Endothelial cell of umbilical vein (primary cell): ENCODE results near the gene PDE11A. TPM values are rescaled to one million over a fixed set of nuclear protein-coding genes. Genes with fewer than 3 reads are reported as not detected.
A peak's percentile ranks its signal among the peaks of the same experiment; 100 is the strongest.

Experiments used
- BruUV-seq: library from RNA; stranded (reverse); fragments of 400-500 nt; replicated peaks from 2 replicates; lab custom pipeline; 2021; lab: Mats Ljungman, UMichigan
- CTCF ChIA-PET: fragments of 300-600, 350-600 bp; sonication (Branson Sonifier 250); formaldehyde crosslinking; loops from one replicate; lab custom pipeline; 2021; ENCODE audit warnings: antibody characterized with exemption, inconsistent platforms; lab: Charles Lee
- POLR2A ChIA-PET: fragments of 300-600, 350-600 bp; sonication (Branson Sonifier 250); formaldehyde crosslinking; loops from one replicate; lab custom pipeline; 2021; ENCODE audit warnings: antibody characterized with exemption, inconsistent platforms; lab: Charles Lee
- DNase-seq: peaks from one replicate; pipeline ENCODE4 v3.0.0-alpha.2; 2011; ENCODE audit warnings: low read depth, low spot score
- FAIRE-seq: peaks from 2 replicates; lab custom pipeline; 2011; peaks lifted over from hg19 to GRCh38; lab: Jason Lieb, UNC
- H2AFZ ChIP-seq: 2 replicates; pipeline ENCODE4 v1.6.0; 2012; ENCODE audit warnings: low read depth, low read length, control low read depth, inconsistent platforms
- H3K27ac ChIP-seq: 2 replicates; pipeline ENCODE4 v1.5.1; 2011; ENCODE audit warnings: low read depth, mild to moderate bottlenecking, control low read depth, low read length, moderate library complexity; ENCODE audit not compliant: insufficient read depth
- H3K27me3 ChIP-seq, 2 experiments: 2 replicates each; pipeline versions ENCODE4 v1.6.0 to v1.6.1; 2011; ENCODE audit warnings: low read length in 2 of 2, mixed read lengths in 1 of 2; ENCODE audit not compliant: control insufficient read depth in 2 of 2, insufficient read depth in 2 of 2
- H3K36me3 ChIP-seq, 2 experiments: 2 replicates in 1 of 2; 3 replicates in 1 of 2; pipeline ENCODE4 v1.5.1; 2011; ENCODE audit warnings: low read length in 2 of 2, mild to moderate bottlenecking in 1 of 2, moderate library complexity in 1 of 2; ENCODE audit not compliant: control insufficient read depth in 2 of 2, insufficient read depth in 2 of 2; ENCODE audit errors: extremely low read depth in 1 of 2
- H3K4me1 ChIP-seq: 3 replicates; pipeline ENCODE4 v1.5.1; 2011; ENCODE audit warnings: mild to moderate bottlenecking, low read length; ENCODE audit not compliant: control insufficient read depth, insufficient read depth; ENCODE audit errors: extremely low read depth
- H3K4me2 ChIP-seq: 2 replicates; pipeline ENCODE4 v1.6.1; 2011; ENCODE audit warnings: low read length, control low read depth, mixed read lengths; ENCODE audit not compliant: insufficient read depth
- H3K4me3 ChIP-seq, 3 experiments: fragments of 200-600 bp in 1 of 3; sonication (generic), shearing (Covaris generic) in 1 of 3; replicated peaks in 1 of 3; 2 replicates each; pipeline ENCODE4 v1.5.1; 2011 to 2016; ENCODE audit warnings: control low read depth in 3 of 3, low read length in 3 of 3, mild to moderate bottlenecking in 2 of 3, inconsistent platforms in 1 of 3, low read depth in 1 of 3, moderate library complexity in 1 of 3; ENCODE audit not compliant: insufficient read depth in 1 of 3
- H3K79me2 ChIP-seq: 2 replicates; pipeline ENCODE4 v1.6.0; 2012; ENCODE audit warnings: low read length, inconsistent platforms; ENCODE audit not compliant: control insufficient read depth, insufficient read depth
- H3K9ac ChIP-seq: replicated peaks from 2 replicates; pipeline ENCODE3; 2011; ENCODE audit warnings: low read length, control low read depth; ENCODE audit not compliant: insufficient read depth; ENCODE audit errors: extremely low read depth
- H3K9me1 ChIP-seq: replicated peaks from 3 replicates; pipeline ENCODE4 v1.6.0; 2011; ENCODE audit warnings: mild to moderate bottlenecking, low read length; ENCODE audit not compliant: control insufficient read depth, insufficient read depth; ENCODE audit errors: extremely low read depth
- H3K9me3 ChIP-seq: replicated peaks from 2 replicates; pipeline ENCODE4 v1.5.1; 2012; ENCODE audit warnings: low read length, inconsistent platforms; ENCODE audit not compliant: control insufficient read depth, insufficient read depth
- H4K20me1 ChIP-seq: replicated peaks from 2 replicates; pipeline ENCODE3; 2011; ENCODE audit warnings: mild to moderate bottlenecking, low read length; ENCODE audit not compliant: control insufficient read depth, insufficient read depth; ENCODE audit errors: extremely low read depth
- FOS ChIP-seq: IDR thresholded peaks from 2 replicates; pipeline ENCODE4 v1.6.1; 2011; ENCODE audit warnings: mild to moderate bottlenecking, low read length, moderate library complexity, borderline replicate concordance; ENCODE audit not compliant: insufficient read depth
- GATA2 ChIP-seq: IDR thresholded peaks from 2 replicates; pipeline ENCODE4 v1.7.0; 2011; ENCODE audit warnings: low read depth, mild to moderate bottlenecking, moderate library complexity, mixed read lengths, low read length; ENCODE audit not compliant: insufficient read length, insufficient read depth
- MYC ChIP-seq: IDR thresholded peaks from one replicate; pipeline ENCODE4 v1.6.1; 2011; ENCODE audit warnings: mild to moderate bottlenecking, low read depth, low read length
- POLR2AphosphoS5 ChIP-seq: IDR thresholded peaks from 2 replicates; pipeline ENCODE4 v1.6.1; 2012; ENCODE audit warnings: low read depth, mild to moderate bottlenecking, control low read depth, low read length, moderate library complexity; ENCODE audit not compliant: insufficient read depth
- dilution Hi-C: fragments of 300-500 bp; cut with MboI; formaldehyde crosslinking; loops from one replicate; pipeline ENCODE4 v1.15.0; 2019; ENCODE audit warnings: low sequenced_read_pairs; ENCODE audit not compliant: extremely low pct_ligation_motif_present
- intact Hi-C: fragments of 100-400 bp; cut with micrococcal nuclease; formaldehyde crosslinking; loops from one replicate; pipeline ENCODE4 v1.10.0; 2022
- polyA plus RNA-seq, 4 experiments: library from polyadenylated mRNA; depleted of rRNA in 3 of 4; stranded (reverse) in 3 of 4; unstranded in 1 of 4; fragments of >200 nt; gene quantifications; 2 replicates each; pipeline versions ENCODE4 v1.2.1 to v1.2.3, GENCODE V29; 2011 to 2012; ENCODE audit warnings: missing spikeins in 1 of 4
- total RNA-seq: library from RNA; stranded (reverse); gene quantifications from 2 replicates; pipeline ENCODE4 v1.2.3, GENCODE V29; 2021
- TF ChIP-seq, protein P1 (sequence below), 2 donors: IDR thresholded peaks; 1 replicate in 1 of 2; 2 replicates in 1 of 2; pipeline ENCODE4 v1.5.1; 2011; ENCODE audit warnings: low read length in 2 of 2, mild to moderate bottlenecking in 2 of 2, moderate library complexity in 2 of 2, control low read depth in 1 of 2, inconsistent platforms in 1 of 2, low read depth in 1 of 2; ENCODE audit not compliant: insufficient read depth in 1 of 2; ENCODE audit errors: extremely low read depth in 1 of 2

The PDE11A gene
- total and polyA plus RNA-seq, 2 donors (not counting 3 experiments of a cell fraction or from before 2014, with no cell fraction given) = 0.07 to 0.51 TPM

DNA sequence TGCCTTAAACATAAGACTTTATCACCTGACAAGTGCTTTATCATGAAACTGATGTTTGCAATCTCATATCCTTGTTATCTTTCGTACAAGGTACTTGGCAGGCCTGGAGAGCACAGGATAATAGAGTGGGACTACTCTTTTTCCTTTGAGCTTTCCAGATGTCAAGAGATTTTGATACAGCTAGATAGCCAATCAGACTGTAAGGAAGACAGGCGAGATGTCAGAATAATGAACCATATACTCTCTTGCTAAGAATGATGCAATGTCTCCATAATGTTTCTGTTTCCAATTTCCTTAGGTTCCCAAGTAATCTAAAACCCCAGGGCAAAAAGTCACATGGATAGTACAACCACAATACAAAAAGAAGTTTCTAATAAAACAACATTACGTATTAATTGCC lies 313.1 kb downstream of the PDE11A start:
- H3K9ac ChIP-seq = no peak overlapping the region
- H3K27me3 ChIP-seq = no peaks in the 10 kb centered on the region
- ChIA-PET CTCF (interaction anchor here (0.7 to 5.5 kb wide), 17 partner anchors 8 to 1109 kb away, joined by 3 to 51 read pairs (median 8); partner anchors contain the start of gene NFE2L2), POLR2A (no interaction called here)
- no peaks in the 10 kb centered on the region for H3K36me3 ChIP-seq
- no peaks in the 10 kb centered on the region for H3K79me2 ChIP-seq
- H3K9me1 ChIP-seq = no peaks in the 10 kb centered on the region
- dilution Hi-C loops = no loop called here
- TF ChIP-seq FOS = no peak
- intact Hi-C loops = loop anchor here (2.0 to 5.0 kb wide), 8 partner anchors 35 to 1632 kb away; partner anchors contain the start of genes HNRNPA3 and HOXD8
- H3K9me3 ChIP-seq = no peaks in the 10 kb centered on the region
- no peak overlapping the region for H2AFZ ChIP-seq
- BruUV-seq = no TSS peak
- no peak for DNase-seq
- peaks cover 6% of the 10 kb centered on the region for H3K4me1 ChIP-seq
- FAIRE-seq = no peak
- no peak overlapping the region for H3K4me3 ChIP-seq
- H3K27ac ChIP-seq = no peak overlapping the region
- H4K20me1 ChIP-seq = no peaks in the 10 kb centered on the region
- H3K4me2 ChIP-seq = no peak overlapping the region

DNA sequence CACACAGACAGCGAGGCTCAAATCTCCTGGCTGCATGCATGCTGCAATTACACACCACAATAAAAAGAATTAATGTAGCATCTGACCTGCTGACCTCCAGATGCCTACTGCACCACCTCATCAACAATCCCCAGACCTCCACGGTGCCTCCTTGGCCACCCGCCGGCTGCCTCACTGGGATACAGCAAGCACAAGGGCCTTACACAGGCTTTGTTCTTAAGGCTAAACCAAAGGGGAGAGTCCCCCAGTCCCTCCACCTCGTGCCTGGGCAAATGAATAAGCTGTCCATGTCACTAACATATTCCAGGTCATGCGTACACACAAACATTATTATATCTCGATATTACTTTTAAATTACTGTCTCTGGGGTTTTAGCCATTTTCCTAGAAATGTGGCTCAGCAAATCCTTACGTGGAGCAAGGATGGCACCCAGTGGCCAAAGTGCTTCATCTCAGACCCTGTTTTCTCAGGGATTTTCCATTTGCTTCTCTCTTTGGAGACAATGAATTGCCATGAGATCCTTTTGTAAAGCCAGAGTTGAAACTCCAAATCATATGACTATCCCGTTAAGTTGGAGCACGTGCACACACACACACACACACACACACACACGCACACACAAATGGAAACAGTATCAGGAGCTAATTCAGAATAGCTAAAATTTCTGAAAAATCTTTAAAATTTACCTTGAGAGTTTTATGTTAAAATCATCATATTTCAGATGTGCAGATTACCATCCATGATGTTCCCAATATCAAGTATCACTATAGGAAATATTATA lies 313.8 kb downstream of the PDE11A start:
- H3K4me2 ChIP-seq = peak overlapping the region; percentile 55
- H3K27me3 ChIP-seq = no peaks in the 10 kb centered on the region
- no peak overlapping the region for H3K4me3 ChIP-seq
- CTCF ChIA-PET = interaction anchor here (0.6 to 5.5 kb wide), 22 partner anchors 8 to 1424 kb away, joined by 3 to 51 read pairs (median 6); partner anchors contain the start of gene NFE2L2
- POLR2A ChIA-PET = no interaction called here
- DNase-seq (peak; percentile 80), FAIRE-seq (peak; percentile 67)
- no peaks in the 10 kb centered on the region for H3K9me3 ChIP-seq
- H4K20me1 ChIP-seq = no peaks in the 10 kb centered on the region
- intact Hi-C loops (loop anchor here (1.0 to 5.0 kb wide), 13 partner anchors 34 to 1631 kb away; partner anchors contain the start of genes HNRNPA3 and HOXD8), dilution Hi-C loops (no loop called here)
- peaks cover 6% of the 10 kb centered on the region for H3K4me1 ChIP-seq
- no TSS peak for BruUV-seq
- H3K9ac ChIP-seq = peak overlapping the region; percentile 32
- no peaks in the 10 kb centered on the region for H3K36me3 ChIP-seq
- no peaks in the 10 kb centered on the region for H3K9me1 ChIP-seq
- H3K79me2 ChIP-seq = no peaks in the 10 kb centered on the region
- H3K27ac ChIP-seq = peak overlapping the region; percentile 13
- H2AFZ ChIP-seq = peak overlapping the region; percentile 79
- TF ChIP-seq, protein P1, sequence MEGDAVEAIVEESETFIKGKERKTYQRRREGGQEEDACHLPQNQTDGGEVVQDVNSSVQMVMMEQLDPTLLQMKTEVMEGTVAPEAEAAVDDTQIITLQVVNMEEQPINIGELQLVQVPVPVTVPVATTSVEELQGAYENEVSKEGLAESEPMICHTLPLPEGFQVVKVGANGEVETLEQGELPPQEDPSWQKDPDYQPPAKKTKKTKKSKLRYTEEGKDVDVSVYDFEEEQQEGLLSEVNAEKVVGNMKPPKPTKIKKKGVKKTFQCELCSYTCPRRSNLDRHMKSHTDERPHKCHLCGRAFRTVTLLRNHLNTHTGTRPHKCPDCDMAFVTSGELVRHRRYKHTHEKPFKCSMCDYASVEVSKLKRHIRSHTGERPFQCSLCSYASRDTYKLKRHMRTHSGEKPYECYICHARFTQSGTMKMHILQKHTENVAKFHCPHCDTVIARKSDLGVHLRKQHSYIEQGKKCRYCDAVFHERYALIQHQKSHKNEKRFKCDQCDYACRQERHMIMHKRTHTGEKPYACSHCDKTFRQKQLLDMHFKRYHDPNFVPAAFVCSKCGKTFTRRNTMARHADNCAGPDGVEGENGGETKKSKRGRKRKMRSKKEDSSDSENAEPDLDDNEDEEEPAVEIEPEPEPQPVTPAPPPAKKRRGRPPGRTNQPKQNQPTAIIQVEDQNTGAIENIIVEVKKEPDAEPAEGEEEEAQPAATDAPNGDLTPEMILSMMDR (IDR thresholded peaks at IDR 0.05; ENCODE audit: extremely low read depth in 1 of 2, insufficient read depth in 1 of 2, low read depth in 1 of 2, low read length in 2 of 2) = peak; percentile 59 to 76
- TF ChIP-seq MYC (no peak), FOS (no peak), POLR2AphosphoS5 (no peak), GATA2 (no peak)
